Jurkat, Clone E6-1 (cell line): ENCODE results near the gene TMEM40.

Experiments
- DNase-seq: peaks from one replicate; pipeline ENCODE4 v3.0.0-alpha.2; 2011; ENCODE audit warnings: low read depth, low spot score
- H3K4me3 ChIP-seq: 2 replicates; pipeline ENCODE4 v1.5.1; 2011; ENCODE audit warnings: mild to moderate bottlenecking, low read length, control low read depth, moderate library complexity

TMEM40 gene

DNA sequence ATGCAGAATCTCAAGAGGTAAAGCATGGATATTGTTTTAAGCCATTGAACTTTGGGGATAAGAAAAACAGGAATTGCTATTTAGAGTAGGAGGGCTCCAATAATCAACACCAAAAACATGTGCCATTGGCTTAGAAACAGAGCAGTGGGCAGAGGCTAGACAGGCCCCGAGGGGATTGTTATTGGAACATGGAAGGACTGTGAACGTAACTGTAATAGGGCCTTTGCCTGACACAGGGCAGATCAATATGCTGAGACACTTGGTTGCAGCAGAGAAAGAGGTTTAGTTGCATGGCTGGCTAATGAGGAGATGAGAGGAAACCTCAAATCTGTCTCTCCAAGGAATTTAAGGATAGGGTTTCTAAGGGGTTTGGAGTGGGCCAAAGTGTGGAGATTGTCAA lies 58.3 kb downstream of the TMEM40 start:
- H3K4me3 ChIP-seq: no peak overlapping the region
- DNase-seq: no peak

DNA sequence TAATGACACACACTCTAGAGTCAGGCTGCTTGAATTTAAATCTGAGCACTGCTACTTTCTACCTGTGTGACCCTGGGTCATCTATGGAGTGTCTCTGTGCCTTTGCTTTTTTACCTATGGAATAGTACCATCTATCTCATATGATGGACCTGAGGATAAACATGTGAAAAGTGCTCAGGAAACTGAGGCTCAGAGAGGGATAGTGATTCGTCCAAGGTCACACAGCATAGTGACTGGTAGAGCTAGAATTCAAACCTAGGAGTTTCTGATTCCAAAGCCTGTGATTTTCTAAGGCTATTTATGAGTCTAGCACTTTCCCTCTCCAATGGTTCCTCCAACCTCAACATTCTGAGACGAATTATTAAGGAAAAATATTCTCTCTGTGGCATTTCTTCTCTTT lies 63.1 kb downstream of the TMEM40 start:
- DNase-seq: no peak
- H3K4me3 ChIP-seq: no peak overlapping the region

DNA sequence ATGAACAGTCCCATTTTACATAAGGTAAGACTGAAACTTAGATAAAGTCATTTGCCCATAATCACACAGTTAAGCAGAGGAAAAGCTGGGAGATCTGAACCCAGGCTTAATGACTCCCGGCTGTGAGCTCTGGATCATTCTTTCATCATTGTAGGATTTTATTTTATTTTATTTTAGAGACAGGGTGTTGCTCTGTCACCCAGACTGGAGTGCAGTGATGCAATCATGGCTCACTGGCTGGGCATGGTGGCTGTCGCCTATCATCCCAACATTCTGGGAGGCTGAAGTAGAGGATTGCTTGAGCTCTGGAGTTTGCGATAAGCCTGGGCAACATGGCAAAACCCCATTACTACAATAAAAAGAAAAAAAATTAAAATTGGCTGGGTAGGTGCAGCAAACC lies 63.9 kb downstream of the TMEM40 start:
- no peak for DNase-seq
- no peak overlapping the region for H3K4me3 ChIP-seq

DNA sequence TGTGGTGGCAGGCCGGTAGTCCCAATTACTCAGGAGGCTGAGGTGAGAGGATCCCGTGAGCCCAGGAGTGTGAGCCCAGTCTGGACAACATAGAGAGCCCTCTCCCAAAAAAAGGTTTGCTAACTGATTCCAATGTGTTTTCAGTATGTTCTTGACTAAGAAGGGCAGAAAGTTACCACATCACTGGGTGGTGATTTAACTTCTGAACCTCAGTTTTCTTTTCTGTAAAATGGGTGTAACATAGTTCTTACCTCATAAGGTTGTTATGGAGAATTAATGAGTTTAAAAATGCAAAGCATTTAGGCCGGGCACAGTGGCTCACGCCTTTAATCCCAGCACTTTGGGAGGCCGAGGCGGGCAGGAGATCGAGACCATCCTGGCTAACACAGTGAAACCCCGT lies 66.6 kb downstream of the TMEM40 start:
- no peak for DNase-seq
- H3K4me3 ChIP-seq: no peak overlapping the region

DNA sequence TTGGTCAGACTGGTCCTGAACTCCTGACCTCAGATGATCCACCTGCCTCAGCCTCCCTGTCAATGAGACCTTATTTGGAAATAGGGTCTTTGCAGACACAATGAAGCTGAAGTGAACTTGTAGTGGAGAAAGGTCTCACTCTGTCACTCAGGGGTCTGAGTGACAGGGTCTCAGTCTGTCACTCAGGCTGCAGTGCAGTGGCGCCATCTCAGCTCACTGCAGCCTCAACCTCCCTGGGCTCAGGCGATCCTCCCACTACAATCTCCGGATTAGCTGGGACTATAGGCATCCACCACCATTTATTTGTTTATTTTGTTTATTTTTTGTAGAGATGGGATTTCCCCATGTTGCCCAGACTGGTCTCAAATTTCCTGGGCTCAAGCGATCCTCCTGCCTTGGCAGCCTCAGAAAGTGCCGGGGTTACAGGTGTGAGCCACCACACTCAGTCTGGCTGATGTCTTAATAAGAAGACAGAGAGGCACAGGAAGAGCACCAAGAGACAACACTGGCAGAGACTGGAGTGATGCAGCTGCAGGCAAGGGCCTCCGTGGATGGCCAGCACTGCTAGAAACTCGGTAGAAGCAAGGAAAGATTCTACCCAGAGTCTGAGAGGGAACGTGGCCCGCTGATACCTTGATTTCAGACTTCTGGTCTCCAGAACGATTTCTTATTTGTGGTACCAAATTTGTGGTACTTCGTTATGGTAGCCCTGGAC lies 68.9 kb downstream of the TMEM40 start:
- H3K4me3 ChIP-seq: no peak overlapping the region
- no peak for DNase-seq

DNA sequence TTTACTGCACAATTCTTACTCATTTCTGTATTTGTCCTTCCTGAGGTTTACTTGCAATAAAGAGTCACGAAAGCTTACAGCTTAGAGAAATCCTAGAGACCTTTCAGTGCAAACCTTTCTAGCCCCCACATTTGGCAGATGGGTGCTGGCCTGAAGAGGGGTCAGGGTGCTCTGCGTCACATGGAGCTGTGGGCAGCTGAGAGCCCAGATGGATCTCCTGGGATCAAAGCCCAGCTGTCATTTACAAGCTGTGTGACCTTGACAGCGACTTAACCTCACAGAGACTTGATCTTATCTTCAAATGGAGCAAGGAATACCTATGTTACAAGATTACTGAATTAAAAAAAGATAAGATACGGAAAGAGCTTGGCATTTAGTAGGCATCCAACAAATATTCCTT lies 71.1 kb downstream of the TMEM40 start:
- no peak for DNase-seq
- no peak overlapping the region for H3K4me3 ChIP-seq

DNA sequence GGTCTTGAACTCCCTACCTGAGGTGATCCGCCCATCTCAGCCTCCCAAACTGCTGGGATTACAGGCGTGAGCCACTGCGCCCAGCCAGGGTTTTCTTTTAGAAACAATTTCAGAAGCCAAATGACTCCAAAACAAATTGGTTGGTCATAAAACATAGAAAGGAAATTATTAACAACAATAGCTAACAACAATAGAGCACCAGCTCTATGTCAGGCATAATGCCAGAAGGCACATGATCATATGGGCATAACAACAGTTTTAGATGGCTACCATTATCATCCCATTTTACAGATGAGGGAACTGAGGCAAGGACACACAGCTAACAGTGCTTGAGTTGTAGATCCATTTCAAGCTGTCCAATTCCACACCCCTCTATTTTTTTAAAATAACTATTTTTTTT lies 73.0 kb downstream of the TMEM40 start:
- DNase-seq: no peak

More for the DNA sequence above, 73.0 kb downstream of the TMEM40 start:
- H3K4me3 ChIP-seq: no peak overlapping the region
